Measurements from ENCODE around the gene GP1BB. TPM values are rescaled to one million over a fixed set of nuclear protein-coding genes. Genes with fewer than 3 reads are reported as not detected.

The GP1BB gene
- polyA plus RNA-seq, 1 of the 3 experiments (the other 2 are of a cell fraction): 1.5 TPM

DNA sequence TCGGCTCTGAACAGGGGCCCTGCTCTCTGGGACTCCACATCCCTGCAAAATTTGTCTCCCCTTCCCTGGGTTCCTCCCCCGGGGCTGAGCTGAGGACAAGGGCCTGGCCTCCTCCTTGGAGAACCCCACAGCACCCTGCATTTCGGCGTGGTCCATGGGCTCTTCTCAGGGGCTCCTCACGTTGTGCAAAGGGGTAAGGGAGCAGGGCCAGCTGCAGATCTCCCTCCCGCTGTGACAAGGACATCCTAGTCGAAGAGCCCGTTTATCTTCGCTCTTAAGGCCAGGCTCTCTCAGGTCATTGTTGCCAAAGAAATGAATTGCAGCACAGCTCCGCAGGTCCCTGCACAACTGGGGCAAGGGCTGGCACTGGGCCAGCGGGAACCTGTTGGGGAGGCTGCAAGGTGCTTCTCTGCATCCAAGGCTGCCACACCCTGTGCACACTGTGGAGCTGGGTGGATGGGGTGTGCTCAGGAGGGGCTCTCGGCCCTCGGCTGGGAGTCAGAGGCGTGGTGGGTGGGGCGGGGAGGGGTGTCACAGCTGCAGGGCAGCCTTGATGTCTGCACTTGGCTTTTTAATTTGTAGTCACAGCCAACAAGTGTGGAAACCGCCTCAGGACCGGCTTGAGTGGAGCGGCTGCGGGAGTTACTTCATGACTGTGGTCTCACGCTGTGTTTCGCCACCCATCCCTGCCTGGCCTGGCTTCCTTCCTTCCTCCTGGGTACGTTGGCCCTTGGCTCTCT, 35.6 kb upstream of the GP1BB start:
- POLR2A ChIA-PET: interaction anchor here (0.7 kb wide), 1 partner anchor 55 kb away, joined by 3 read pairs; no protein-coding TSS in a partner anchor

DNA sequence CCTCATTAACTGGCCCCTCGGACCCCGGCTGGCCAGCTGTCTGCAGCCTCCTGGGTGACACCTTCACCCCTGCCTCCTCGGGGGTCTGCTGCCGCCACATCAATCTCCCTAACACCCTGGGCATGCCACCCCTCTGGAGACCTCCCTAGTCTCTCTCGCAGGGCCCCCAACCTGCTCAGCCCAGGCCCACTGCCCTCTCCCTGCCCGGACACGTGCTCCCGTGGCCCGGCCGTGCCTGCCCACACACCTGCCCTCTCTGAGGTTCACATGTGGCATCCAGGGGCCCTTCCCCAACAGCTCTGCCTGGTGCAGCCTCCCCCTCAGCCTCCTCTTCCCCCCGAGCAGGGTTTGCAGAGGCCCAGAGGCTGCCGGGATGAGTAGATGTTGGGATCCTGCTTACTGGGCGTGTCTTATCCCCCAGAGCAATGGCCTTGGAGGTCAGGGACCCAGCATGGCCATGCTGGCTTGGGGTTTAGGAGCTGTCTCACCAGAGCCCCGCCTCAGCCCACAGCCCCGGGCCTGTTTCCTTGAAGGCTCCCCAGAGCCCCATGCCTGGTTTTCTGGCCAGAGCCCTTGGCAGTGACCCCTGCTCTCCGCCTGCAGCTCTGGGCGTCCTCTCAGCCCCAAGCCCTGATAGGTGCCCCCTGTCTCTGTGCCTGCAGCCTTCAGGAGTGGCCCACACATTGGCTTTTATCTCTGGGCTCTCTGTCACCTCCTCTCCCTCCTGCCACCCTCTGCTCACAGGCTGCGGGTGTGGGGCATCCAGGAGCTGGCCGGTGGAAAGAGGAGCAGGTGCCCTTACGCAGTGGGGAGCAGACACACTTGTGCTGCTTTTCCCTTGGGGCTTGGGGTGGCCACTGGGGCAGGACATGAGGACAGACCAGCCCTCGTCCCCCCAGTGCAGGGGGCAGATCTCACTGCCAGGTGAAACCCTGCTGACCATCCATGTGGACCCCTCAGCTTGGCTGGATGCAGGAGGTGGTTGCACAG, 34.7 kb upstream of the GP1BB start:
- CTCF ChIA-PET: interaction anchor here (1.3 to 4.9 kb wide), 4 partner anchors 9 to 56 kb away, joined by 6 to 31 read pairs (median 7); no protein-coding TSS in a partner anchor
- no peak overlapping the region for H2AFZ ChIP-seq (ENCODE audit: low read depth)
- POLR2A ChIA-PET: no interaction called here
- H3K4me1 ChIP-seq (ENCODE audit: control insufficient read depth in 1 of 2, insufficient read depth in 2 of 2, low read depth in 1 of 2, low read length in 1 of 2): no peaks in the 10 kb centered on the region; a peak in 1 of 4 replicates
- H3K36me3 ChIP-seq (replicated peaks in 1 of 2; ENCODE audit: control insufficient read depth in 1 of 2, insufficient read depth in 2 of 2, low read length in 1 of 2): no peaks in the 10 kb centered on the region
- no peak overlapping the region for H3K9ac ChIP-seq
- DNase-seq: no peak
- H3K27me3 ChIP-seq (ENCODE audit: insufficient read depth): no peaks in the 10 kb centered on the region
- no peak overlapping the region for H3K27ac ChIP-seq (ENCODE audit: low read depth in 2 of 2, low read length in 1 of 2)
- TF ChIP-seq SIN3A (IDR thresholded peaks at IDR 0.05; ENCODE audit: borderline replicate concordance, low read depth, low read length): no peak
- TF ChIP-seq RAD21 (IDR thresholded peaks at IDR 0.05; ENCODE audit: low read length): no peak
- no peak for TF ChIP-seq NRF1 (IDR thresholded peaks at IDR 0.05; ENCODE audit: low read depth, low read length)
- TF ChIP-seq RCOR1 (IDR thresholded peaks at IDR 0.05; ENCODE audit: low read length): no peak
- TF ChIP-seq, protein P1, sequence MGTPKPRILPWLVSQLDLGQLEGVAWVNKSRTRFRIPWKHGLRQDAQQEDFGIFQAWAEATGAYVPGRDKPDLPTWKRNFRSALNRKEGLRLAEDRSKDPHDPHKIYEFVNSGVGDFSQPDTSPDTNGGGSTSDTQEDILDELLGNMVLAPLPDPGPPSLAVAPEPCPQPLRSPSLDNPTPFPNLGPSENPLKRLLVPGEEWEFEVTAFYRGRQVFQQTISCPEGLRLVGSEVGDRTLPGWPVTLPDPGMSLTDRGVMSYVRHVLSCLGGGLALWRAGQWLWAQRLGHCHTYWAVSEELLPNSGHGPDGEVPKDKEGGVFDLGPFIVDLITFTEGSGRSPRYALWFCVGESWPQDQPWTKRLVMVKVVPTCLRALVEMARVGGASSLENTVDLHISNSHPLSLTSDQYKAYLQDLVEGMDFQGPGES (IDR thresholded peaks at IDR 0.05; ENCODE audit: low read depth, low read length): no peak
- TF ChIP-seq GABPA (IDR thresholded peaks at IDR 0.05; ENCODE audit: low read depth): no peak
- no peak for TF ChIP-seq RFX5 (IDR thresholded peaks at IDR 0.05; ENCODE audit: low read length)
- WGBS (ENCODE audit: low lambda C conversion rate): 66% methylated on average over 15 of the region's 21 CpGs
- no peak overlapping the region for H3K4me3 ChIP-seq (ENCODE audit: low read depth in 2 of 2, low read length in 1 of 2)
- H3K4me2 ChIP-seq: no peak overlapping the region
- H3K9me3 ChIP-seq: no peaks in the 10 kb centered on the region
- no peaks in the 10 kb centered on the region for H4K20me1 ChIP-seq (ENCODE audit: insufficient read depth)
- no peaks in the 10 kb centered on the region for H3K79me2 ChIP-seq (ENCODE audit: insufficient read depth)
- H3K9me2 ChIP-seq: no peaks in the 10 kb centered on the region
- no peaks in the 10 kb centered on the region for H3F3A ChIP-seq (replicated peaks; ENCODE audit: insufficient read depth)

More for the DNA sequence above, 35.6 kb upstream of the GP1BB start:
- H2AFZ ChIP-seq (ENCODE audit: low read depth): no peak overlapping the region
- no peak overlapping the region for H3K9ac ChIP-seq
- H3K4me2 ChIP-seq: no peak overlapping the region
- H3K36me3 ChIP-seq (replicated peaks in 1 of 2; ENCODE audit: control insufficient read depth in 1 of 2, insufficient read depth in 2 of 2, low read length in 1 of 2): no peaks in the 10 kb centered on the region
- no peak for DNase-seq
- H3K27me3 ChIP-seq (ENCODE audit: insufficient read depth): no peaks in the 10 kb centered on the region
- WGBS (ENCODE audit: low lambda C conversion rate): 59% methylated on average over 14 of the region's 22 CpGs
- H3K4me1 ChIP-seq (ENCODE audit: control insufficient read depth in 1 of 2, insufficient read depth in 2 of 2, low read depth in 1 of 2, low read length in 1 of 2): no peaks in the 10 kb centered on the region; a peak in 1 of 4 replicates
- no peak overlapping the region for H3K4me3 ChIP-seq (ENCODE audit: low read depth in 2 of 2, low read length in 1 of 2)
- no peaks in the 10 kb centered on the region for H4K20me1 ChIP-seq (ENCODE audit: insufficient read depth)
- no peaks in the 10 kb centered on the region for H3K9me2 ChIP-seq
- no peak overlapping the region for H3K27ac ChIP-seq (ENCODE audit: low read depth in 2 of 2, low read length in 1 of 2)
- H3K9me3 ChIP-seq: no peaks in the 10 kb centered on the region
- no peaks in the 10 kb centered on the region for H3F3A ChIP-seq (replicated peaks; ENCODE audit: insufficient read depth)
- H3K79me2 ChIP-seq (ENCODE audit: insufficient read depth): no peaks in the 10 kb centered on the region
- CTCF ChIA-PET: interaction anchor here (1.1 to 4.9 kb wide), 3 partner anchors 8 to 58 kb away, joined by 3 to 31 read pairs (median 3); no protein-coding TSS in a partner anchor
- TF ChIP-seq RXRA (IDR thresholded peaks at IDR 0.05; ENCODE audit: borderline replicate concordance, low read depth) (no peak), CHD2 (IDR thresholded peaks at IDR 0.05; ENCODE audit: low read length, partially characterized antibody) (no peak), GABPA (IDR thresholded peaks at IDR 0.05; ENCODE audit: low read depth) (no peak), TCF12 (IDR thresholded peaks at IDR 0.05) (no peak), RAD21 (IDR thresholded peaks at IDR 0.05; ENCODE audit: low read length) (no peak), TAF1 (IDR thresholded peaks at IDR 0.05; ENCODE audit: borderline replicate concordance, low read depth, low read length) (no peak), EP300 (IDR thresholded peaks at IDR 0.05; ENCODE audit: borderline replicate concordance in 1 of 2, low read depth in 1 of 2, low read length in 1 of 2) (no peak), RCOR1 (IDR thresholded peaks at IDR 0.05; ENCODE audit: low read length) (no peak), FOXM1 (IDR thresholded peaks at IDR 0.05; ENCODE audit: low read depth) (no peak), TEAD4 (IDR thresholded peaks at IDR 0.05; ENCODE audit: borderline replicate concordance, insufficient read depth) (no peak)
- TF ChIP-seq, protein P2, sequence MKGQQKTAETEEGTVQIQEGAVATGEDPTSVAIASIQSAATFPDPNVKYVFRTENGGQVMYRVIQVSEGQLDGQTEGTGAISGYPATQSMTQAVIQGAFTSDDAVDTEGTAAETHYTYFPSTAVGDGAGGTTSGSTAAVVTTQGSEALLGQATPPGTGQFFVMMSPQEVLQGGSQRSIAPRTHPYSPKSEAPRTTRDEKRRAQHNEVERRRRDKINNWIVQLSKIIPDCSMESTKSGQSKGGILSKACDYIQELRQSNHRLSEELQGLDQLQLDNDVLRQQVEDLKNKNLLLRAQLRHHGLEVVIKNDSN (IDR thresholded peaks at IDR 0.05; ENCODE audit: borderline replicate concordance, low read depth): no peak
- TF ChIP-seq, protein P3, sequence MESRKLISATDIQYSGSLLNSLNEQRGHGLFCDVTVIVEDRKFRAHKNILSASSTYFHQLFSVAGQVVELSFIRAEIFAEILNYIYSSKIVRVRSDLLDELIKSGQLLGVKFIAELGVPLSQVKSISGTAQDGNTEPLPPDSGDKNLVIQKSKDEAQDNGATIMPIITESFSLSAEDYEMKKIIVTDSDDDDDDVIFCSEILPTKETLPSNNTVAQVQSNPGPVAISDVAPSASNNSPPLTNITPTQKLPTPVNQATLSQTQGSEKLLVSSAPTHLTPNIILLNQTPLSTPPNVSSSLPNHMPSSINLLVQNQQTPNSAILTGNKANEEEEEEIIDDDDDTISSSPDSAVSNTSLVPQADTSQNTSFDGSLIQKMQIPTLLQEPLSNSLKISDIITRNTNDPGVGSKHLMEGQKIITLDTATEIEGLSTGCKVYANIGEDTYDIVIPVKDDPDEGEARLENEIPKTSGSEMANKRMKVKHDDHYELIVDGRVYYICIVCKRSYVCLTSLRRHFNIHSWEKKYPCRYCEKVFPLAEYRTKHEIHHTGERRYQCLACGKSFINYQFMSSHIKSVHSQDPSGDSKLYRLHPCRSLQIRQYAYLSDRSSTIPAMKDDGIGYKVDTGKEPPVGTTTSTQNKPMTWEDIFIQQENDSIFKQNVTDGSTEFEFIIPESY (IDR thresholded peaks at IDR 0.05; ENCODE audit: borderline replicate concordance, low read depth): no peak

All from SK-N-SH (cell line).